RWPE2 (cell line): ENCODE measurements around the gene THRB.

Source experiments
- ATAC-seq: fragments of 200-7000 bp; cut with Tn5 transposase; 3 replicates; pipeline ENCODE4 v1.9.1; 2021; ENCODE audit warnings: low read depth
- DNase-seq: peaks from one replicate; pipeline ENCODE4 v3.0.0-alpha.2; 2020; ENCODE audit warnings: low spot score
- H3K27ac ChIP-seq: fragments of 450-650 bp; 2 replicates; pipeline ENCODE4 v1.5.1; 2017; ENCODE audit warnings: mild to moderate bottlenecking; ENCODE audit not compliant: poor library complexity, severe bottlenecking
- H3K27me3 ChIP-seq: fragments of 250-450 bp; sonication (Bioruptor Pico); 2 replicates; pipeline ENCODE4 v1.5.1; 2021; ENCODE audit warnings: mild to moderate bottlenecking, moderate library complexity; ENCODE audit not compliant: insufficient read depth, poor library complexity, severe bottlenecking
- H3K36me3 ChIP-seq: fragments of 250-450 bp; sonication (Bioruptor Pico); 2 replicates; pipeline ENCODE4 v1.5.1; 2020; ENCODE audit warnings: low read depth, mild to moderate bottlenecking, moderate library complexity
- H3K4me1 ChIP-seq: fragments of 250-450 bp; sonication (Bioruptor Pico); 2 replicates; pipeline ENCODE4 v1.5.1; 2021; ENCODE audit warnings: mild to moderate bottlenecking, moderate library complexity; ENCODE audit not compliant: insufficient read depth, poor library complexity, severe bottlenecking
- H3K4me3 ChIP-seq: fragments of 250-450 bp; sonication (Bioruptor Pico); 2 replicates; pipeline ENCODE4 v1.5.1; 2021; ENCODE audit warnings: mild to moderate bottlenecking, moderate library complexity; ENCODE audit not compliant: severe bottlenecking
- H3K9me3 ChIP-seq: fragments of 250-450 bp; sonication (Bioruptor Pico); 2 replicates; pipeline ENCODE4 v1.5.1; 2021; ENCODE audit warnings: mild to moderate bottlenecking, moderate library complexity; ENCODE audit not compliant: severe bottlenecking
- TF ChIP-seq, protein P1 (sequence below): fragments of 450-650 bp; IDR thresholded peaks from one replicate; pipeline ENCODE4 v1.5.1; 2017; ENCODE audit warnings: mild to moderate bottlenecking, moderate library complexity; ENCODE audit not compliant: poor library complexity, severe bottlenecking

The THRB gene

GRCh38 chr3:24272875-24273274, 221.8 kb downstream of the THRB start:
- no peak overlapping the region for H3K4me3 ChIP-seq
- H3K27me3 ChIP-seq: no peaks in the 10 kb centered on the region
- no peaks in the 10 kb centered on the region for H3K36me3 ChIP-seq
- TF ChIP-seq, protein P1, sequence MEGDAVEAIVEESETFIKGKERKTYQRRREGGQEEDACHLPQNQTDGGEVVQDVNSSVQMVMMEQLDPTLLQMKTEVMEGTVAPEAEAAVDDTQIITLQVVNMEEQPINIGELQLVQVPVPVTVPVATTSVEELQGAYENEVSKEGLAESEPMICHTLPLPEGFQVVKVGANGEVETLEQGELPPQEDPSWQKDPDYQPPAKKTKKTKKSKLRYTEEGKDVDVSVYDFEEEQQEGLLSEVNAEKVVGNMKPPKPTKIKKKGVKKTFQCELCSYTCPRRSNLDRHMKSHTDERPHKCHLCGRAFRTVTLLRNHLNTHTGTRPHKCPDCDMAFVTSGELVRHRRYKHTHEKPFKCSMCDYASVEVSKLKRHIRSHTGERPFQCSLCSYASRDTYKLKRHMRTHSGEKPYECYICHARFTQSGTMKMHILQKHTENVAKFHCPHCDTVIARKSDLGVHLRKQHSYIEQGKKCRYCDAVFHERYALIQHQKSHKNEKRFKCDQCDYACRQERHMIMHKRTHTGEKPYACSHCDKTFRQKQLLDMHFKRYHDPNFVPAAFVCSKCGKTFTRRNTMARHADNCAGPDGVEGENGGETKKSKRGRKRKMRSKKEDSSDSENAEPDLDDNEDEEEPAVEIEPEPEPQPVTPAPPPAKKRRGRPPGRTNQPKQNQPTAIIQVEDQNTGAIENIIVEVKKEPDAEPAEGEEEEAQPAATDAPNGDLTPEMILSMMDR: no peak
- DNase-seq: no peak
- H3K4me1 ChIP-seq: peaks cover 7% of the 10 kb centered on the region
- no peaks in the 10 kb centered on the region for H3K9me3 ChIP-seq
- H3K27ac ChIP-seq: no peak overlapping the region
- ATAC-seq: peak; percentile 53; the same call in 1 of the 3 replicates

- ATAC-seq (peak; percentile 21; the same call in 1 of the 3 replicates), DNase-seq (no peak)
- Histone ChIP-seq H3K4me3 (no peak overlapping the region), H3K4me1 (peaks cover 7% of the 10 kb centered on the region), H3K27me3 (no peaks in the 10 kb centered on the region), H3K27ac (no peak overlapping the region), H3K9me3 (no peaks in the 10 kb centered on the region), H3K36me3 (no peaks in the 10 kb centered on the region)
- TF ChIP-seq, protein P1: no peak
These were observed 222.2 kb downstream of the THRB start for GRCh38 chr3:24272408-24272807.

DNA sequence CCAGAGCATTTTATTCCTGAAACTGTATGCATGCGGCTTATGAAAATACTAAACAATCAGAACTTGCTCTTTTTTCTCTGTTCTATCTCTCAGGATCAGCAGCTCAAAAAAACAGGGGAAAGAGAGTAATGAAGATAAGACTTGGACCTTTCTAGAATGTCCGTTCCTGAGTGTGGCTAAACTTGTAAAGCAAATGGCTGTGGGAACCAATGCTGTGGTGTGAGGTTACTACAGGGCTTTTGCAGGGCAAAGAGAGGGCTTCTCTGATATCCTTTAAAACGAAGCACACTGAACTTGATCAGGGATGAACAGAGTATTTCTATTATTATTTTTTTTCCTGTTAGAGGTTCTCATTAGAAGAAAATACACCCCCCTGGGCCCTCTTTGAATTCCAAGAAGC, 223.4 kb downstream of the THRB start:
- ATAC-seq (no peak), DNase-seq (no peak)
- TF ChIP-seq, protein P1: no peak
- no peaks in the 10 kb centered on the region for H3K9me3 ChIP-seq
- H3K27me3 ChIP-seq: no peaks in the 10 kb centered on the region
- no peaks in the 10 kb centered on the region for H3K36me3 ChIP-seq
- no peak overlapping the region for H3K27ac ChIP-seq
- peaks cover 7% of the 10 kb centered on the region for H3K4me1 ChIP-seq
- H3K4me3 ChIP-seq: no peak overlapping the region

DNA sequence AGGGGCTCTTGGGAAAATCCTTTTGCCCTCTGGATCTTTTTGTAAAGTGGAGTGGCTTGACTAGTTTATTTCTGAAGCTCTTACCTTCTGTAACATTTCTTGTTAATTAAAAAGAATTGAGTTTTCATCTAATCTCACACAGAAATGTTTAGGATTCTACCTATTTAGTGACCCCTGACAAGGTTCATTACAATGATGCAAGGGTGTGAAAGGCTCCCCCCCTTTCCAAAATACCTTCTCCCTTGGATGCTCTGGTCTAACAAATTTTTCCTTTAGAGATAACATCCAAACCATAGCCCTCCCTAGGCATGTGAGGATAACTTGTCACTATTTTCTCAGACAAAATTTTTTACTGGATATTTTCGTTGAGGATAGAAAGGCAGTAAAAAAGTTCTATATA, 223.9 kb downstream of the THRB start:
- Histone ChIP-seq H3K4me1 (peaks cover 7% of the 10 kb centered on the region), H3K27me3 (no peaks in the 10 kb centered on the region), H3K4me3 (no peak overlapping the region), H3K27ac (no peak overlapping the region), H3K9me3 (no peaks in the 10 kb centered on the region), H3K36me3 (no peaks in the 10 kb centered on the region)
- no peak for DNase-seq
- ATAC-seq: no peak
- TF ChIP-seq, protein P1: no peak

GRCh38 chr3:24270204-24270691, 224.4 kb downstream of the THRB start:
- TF ChIP-seq, protein P1: no peak
- Histone ChIP-seq H3K4me3 (no peak overlapping the region), H3K27me3 (no peaks in the 10 kb centered on the region), H3K4me1 (peaks cover 7% of the 10 kb centered on the region), H3K9me3 (no peaks in the 10 kb centered on the region), H3K36me3 (no peaks in the 10 kb centered on the region), H3K27ac (no peak overlapping the region)
- DNase-seq (no peak), ATAC-seq (no peak)
